HG03342 (cell line): ENCODE results near the gene RPL13A.

Experiments used
- ATAC-seq: cut with Tn5 transposase; IDR thresholded peaks from one replicate; pipeline ENCODE4 v1.9.1; 2021; ENCODE audit warnings: mild to moderate bottlenecking, moderate library complexity; ENCODE audit not compliant: unreplicated experiment

Gene RPL13A

GRCh38 chr19:49502866-49503581 lies 15.6 kb downstream of the RPL13A start:
- no peak for ATAC-seq

GRCh38 chr19:49503582-49503962 lies 16.2 kb downstream of the RPL13A start:
- ATAC-seq, result no peak

- no peak for ATAC-seq
These were observed 19.2 kb downstream of the RPL13A start for GRCh38 chr19:49506575-49507105.

- ATAC-seq, result no peak
These were observed 20.5 kb downstream of the RPL13A start for GRCh38 chr19:49507803-49508494.

GRCh38 chr19:49512970-49513745 lies 25.8 kb downstream of the RPL13A start:
- no peak for ATAC-seq

- no peak for ATAC-seq
These were observed 26.3 kb downstream of the RPL13A start for GRCh38 chr19:49513746-49514118.

- ATAC-seq, result no peak
These were observed 26.7 kb downstream of the RPL13A start for GRCh38 chr19:49514151-49514550.

- no peak for ATAC-seq
These were observed 28.4 kb downstream of the RPL13A start for GRCh38 chr19:49515767-49516166.

GRCh38 chr19:49518033-49518432 lies 30.6 kb downstream of the RPL13A start:
- ATAC-seq, result no peak

- ATAC-seq, result no peak
These were observed 33.4 kb downstream of the RPL13A start for GRCh38 chr19:49520705-49521319.

GRCh38 chr19:49524812-49525455 lies 37.5 kb downstream of the RPL13A start:
- ATAC-seq, result no peak

GRCh38 chr19:49528211-49528771 lies 40.9 kb downstream of the RPL13A start:
- ATAC-seq, result no peak

GRCh38 chr19:49530708-49531107 lies 43.3 kb downstream of the RPL13A start:
- no peak for ATAC-seq

GRCh38 chr19:49533551-49534488 lies 46.4 kb downstream of the RPL13A start:
- ATAC-seq, result peak; percentile 76

GRCh38 chr19:49534632-49535385 lies 47.4 kb downstream of the RPL13A start:
- ATAC-seq, result no peak

GRCh38 chr19:49536921-49537462 lies 49.6 kb downstream of the RPL13A start:
- no peak for ATAC-seq

- no peak for ATAC-seq
These were observed 51.2 kb downstream of the RPL13A start for GRCh38 chr19:49538643-49539042.
